GM21447 (cell line): Measurements from ENCODE around the gene THSD4.

Experiments
- ATAC-seq: cut with Tn5 transposase; IDR thresholded peaks from one replicate; pipeline ENCODE4 v1.9.1; 2021; ENCODE audit not compliant: unreplicated experiment

Gene THSD4

GRCh38 chr15:71288348-71288955 lies 173.2 kb downstream of the THSD4 start:
- ATAC-seq: no peak

GRCh38 chr15:71290002-71290401 lies 174.7 kb downstream of the THSD4 start:
- ATAC-seq: no peak

GRCh38 chr15:71290881-71291635 lies 175.8 kb downstream of the THSD4 start:
- ATAC-seq: no peak

- ATAC-seq: no peak
Measured at GRCh38 chr15:71291723-71292122, 176.5 kb downstream of the THSD4 start.

GRCh38 chr15:71293723-71294122 lies 178.5 kb downstream of the THSD4 start:
- no peak for ATAC-seq

- no peak for ATAC-seq
Measured at GRCh38 chr15:71294251-71294910, 179.1 kb downstream of the THSD4 start.

- no peak for ATAC-seq
Measured at GRCh38 chr15:71294911-71295602, 179.8 kb downstream of the THSD4 start.

GRCh38 chr15:71295603-71296314 lies 180.5 kb downstream of the THSD4 start:
- ATAC-seq: no peak

- ATAC-seq: no peak
Measured at GRCh38 chr15:71296315-71296679, 181.0 kb downstream of the THSD4 start.

- no peak for ATAC-seq
Measured at GRCh38 chr15:71301958-71302621, 186.8 kb downstream of the THSD4 start.

- no peak for ATAC-seq
Measured at GRCh38 chr15:71302861-71303410, 187.7 kb downstream of the THSD4 start.

GRCh38 chr15:71303977-71304376 lies 188.7 kb downstream of the THSD4 start:
- ATAC-seq: no peak

GRCh38 chr15:71304681-71305080 lies 189.4 kb downstream of the THSD4 start:
- ATAC-seq: no peak

- no peak for ATAC-seq
Measured at GRCh38 chr15:71306538-71306937, 191.3 kb downstream of the THSD4 start.

- no peak for ATAC-seq
Measured at GRCh38 chr15:71312194-71312708, 197.0 kb downstream of the THSD4 start.

GRCh38 chr15:71312731-71313460 lies 197.6 kb downstream of the THSD4 start:
- ATAC-seq: no peak

- no peak for ATAC-seq
Measured at GRCh38 chr15:71313806-71314205, 198.5 kb downstream of the THSD4 start.

- ATAC-seq: no peak
Measured at GRCh38 chr15:71314956-71315537, 199.8 kb downstream of the THSD4 start.

- ATAC-seq: no peak
Measured at GRCh38 chr15:71316911-71317310, 201.6 kb downstream of the THSD4 start.
